GM23338 (cell line): Measurements from ENCODE around the gene SHISA8. TPM values are rescaled to one million over a fixed set of nuclear protein-coding genes. Genes with fewer than 3 reads are reported as not detected.

ENCODE experiments used
- ATAC-seq: fragments of 200-7000 bp; cut with Tn5 transposase; 3 replicates; pipeline ENCODE4 v1.9.1; 2020
- DNase-seq: peaks from one replicate; pipeline ENCODE4 v3.0.0-alpha.2; 2015; ENCODE audit warnings: low spot score
- H2AFZ ChIP-seq: fragments of 200-600 bp; sonication (generic); 2 replicates; pipeline ENCODE4 v1.8.0; 2016; ENCODE audit warnings: antibody characterized with exemption, mild to moderate bottlenecking, moderate library complexity
- H3F3A ChIP-seq: fragments of 200-600 bp; sonication (generic); replicated peaks from 2 replicates; pipeline ENCODE4 v1.8.0; 2017; ENCODE audit warnings: antibody characterized with exemption, mixed run types, low read depth
- H3K27ac ChIP-seq: fragments of 200-600 bp; sonication (generic); 2 replicates; pipeline ENCODE4 v1.6.1; 2016; ENCODE audit warnings: low read depth
- H3K27me3 ChIP-seq: fragments of 200-600 bp; sonication (generic); 2 replicates; pipeline ENCODE4 v1.8.0; 2016; ENCODE audit warnings: mild to moderate bottlenecking, mixed run types, moderate library complexity; ENCODE audit not compliant: insufficient read depth
- H3K36me3 ChIP-seq: fragments of 200-600 bp; sonication (generic); 2 replicates; pipeline ENCODE4 v1.8.0; 2016; ENCODE audit warnings: mild to moderate bottlenecking; ENCODE audit not compliant: insufficient read depth
- H3K4me1 ChIP-seq: fragments of 200-600 bp; sonication (generic); 2 replicates; pipeline ENCODE4 v1.8.0; 2016; ENCODE audit warnings: mild to moderate bottlenecking, moderate library complexity; ENCODE audit not compliant: insufficient read depth
- H3K4me2 ChIP-seq: fragments of 200-600 bp; sonication (generic); 2 replicates; pipeline ENCODE4 v1.7.1; 2017; ENCODE audit warnings: mixed run types
- H3K4me3 ChIP-seq: fragments of 200-600 bp; sonication (generic); 2 replicates; pipeline ENCODE4 v1.6.1; 2016; ENCODE audit warnings: mixed run types
- H3K79me2 ChIP-seq: fragments of 200-600 bp; sonication (generic); replicated peaks from 2 replicates; pipeline ENCODE4 v1.8.0; 2017; ENCODE audit warnings: mild to moderate bottlenecking; ENCODE audit not compliant: insufficient read depth
- H3K9me2 ChIP-seq: fragments of 200-600 bp; sonication (generic); 2 replicates; pipeline ENCODE4 v1.8.0; 2017; ENCODE audit not compliant: insufficient read depth
- H4K20me1 ChIP-seq: fragments of 200-600 bp; sonication (generic); replicated peaks from 2 replicates; pipeline ENCODE4 v1.8.0; 2017; ENCODE audit warnings: mild to moderate bottlenecking; ENCODE audit not compliant: insufficient read depth
- H3K27ac Mint-ChIP-seq: 2 replicates; pipeline ENCODE4 v1.8.0; 2020; ENCODE audit warnings: inconsistent platforms, mild to moderate bottlenecking, moderate library complexity, mixed read lengths
- H3K27me3 Mint-ChIP-seq: 3 replicates; pipeline ENCODE4 v1.8.0; 2022; ENCODE audit warnings: low read depth, mild to moderate bottlenecking, moderate library complexity, mixed read lengths, inconsistent platforms; ENCODE audit not compliant: insufficient read depth, poor library complexity
- H3K36me3 Mint-ChIP-seq: 3 replicates; pipeline ENCODE4 v1.8.0; 2021; ENCODE audit warnings: low read depth, mild to moderate bottlenecking, inconsistent platforms, moderate library complexity, mixed read lengths
- H3K4me1 Mint-ChIP-seq: 3 replicates; pipeline ENCODE4 v1.8.0; 2020; ENCODE audit warnings: mild to moderate bottlenecking, inconsistent platforms, mixed read lengths
- H3K4me3 Mint-ChIP-seq: 3 replicates; pipeline ENCODE4 v1.8.0; 2021; ENCODE audit warnings: moderate library complexity, mild to moderate bottlenecking, inconsistent platforms, mixed read lengths
- H3K9me3 Mint-ChIP-seq: 3 replicates; pipeline ENCODE4 v1.8.0; 2020; ENCODE audit warnings: moderate library complexity, mild to moderate bottlenecking, inconsistent platforms, mixed read lengths
- CREB1 ChIP-seq: fragments of 250-450 bp; sonication (Bioruptor Pico); IDR thresholded peaks from 2 replicates; pipeline ENCODE4 v1.5.0; 2020; ENCODE audit warnings: low read depth, mild to moderate bottlenecking, moderate library complexity
- EZH2 ChIP-seq: fragments of 200-600 bp; sonication (generic); IDR thresholded peaks from one replicate; pipeline ENCODE4 v1.8.0; 2017; ENCODE audit warnings: antibody characterized with exemption, mild to moderate bottlenecking, low read depth; ENCODE audit not compliant: unreplicated experiment
- EZH2phosphoT487 ChIP-seq: fragments of 200-600 bp; sonication (generic); IDR thresholded peaks from one replicate; pipeline ENCODE4 v1.8.1; 2018; ENCODE audit warnings: antibody characterized with exemption; ENCODE audit not compliant: unreplicated experiment
- JUNB ChIP-seq: IDR thresholded peaks from one replicate; pipeline ENCODE4 v1.6.1; 2016; ENCODE audit warnings: antibody characterized with exemption; ENCODE audit not compliant: unreplicated experiment
- NANOG ChIP-seq: IDR thresholded peaks from 2 replicates; pipeline ENCODE4 v1.6.1; 2016; ENCODE audit warnings: antibody characterized with exemption, borderline replicate concordance
- POLR2AphosphoS5 ChIP-seq: IDR thresholded peaks from 2 replicates; pipeline ENCODE4 v1.6.1; 2016; ENCODE audit warnings: antibody characterized with exemption, low read depth
- STAT1 ChIP-seq: IDR thresholded peaks from one replicate; pipeline ENCODE4 v1.6.1; 2016; ENCODE audit warnings: antibody characterized with exemption; ENCODE audit not compliant: unreplicated experiment
- ZNF114 ChIP-seq: fragments of 250-450 bp; sonication (Bioruptor Pico); IDR thresholded peaks from 2 replicates; pipeline ENCODE4 v1.5.0; 2020; ENCODE audit warnings: mild to moderate bottlenecking, moderate library complexity
- ZNF331 ChIP-seq: fragments of 250-450 bp; sonication (Bioruptor Pico); IDR thresholded peaks from 2 replicates; pipeline ENCODE4 v1.5.0; 2020; ENCODE audit warnings: low read depth, mild to moderate bottlenecking, moderate library complexity
- polyA plus RNA-seq: library from polyadenylated mRNA; unstranded; fragments of >200 nt; fragmentation: Nextera tagmentation; extraction: Ambion mirVana; gene quantifications from 2 replicates; pipeline ENCODE4 v1.2.1, GENCODE V29; 2016
- total RNA-seq: library from RNA; depleted of rRNA; stranded (reverse); fragments of >200 nt; shearing (Covaris generic); gene quantifications from 2 replicates; pipeline ENCODE4 v1.2.3, GENCODE V29; 2014
- TF ChIP-seq, protein P1 (sequence below): IDR thresholded peaks from one replicate; pipeline ENCODE4 v1.6.1; 2018; ENCODE audit warnings: antibody characterized with exemption; ENCODE audit not compliant: unreplicated experiment
- TF ChIP-seq, protein P2 (sequence below): IDR thresholded peaks from 2 replicates; pipeline ENCODE4 v1.6.1; 2016; ENCODE audit warnings: antibody characterized with exemption
- TF ChIP-seq, protein P3 (sequence below), 2 experiments: fragments of 200-600 bp in 1 of 2; sonication (generic) in 1 of 2; conservative IDR thresholded peaks; 2 replicates each; pipeline versions ENCODE4 v1.5.1 to v1.6.1; 2016 to 2017; ENCODE audit warnings: antibody characterized with exemption in 2 of 2, low read depth in 2 of 2, mild to moderate bottlenecking in 2 of 2, moderate library complexity in 1 of 2
- TF ChIP-seq, protein P4 (sequence below): fragments of 250-450 bp; sonication (Bioruptor Pico); IDR thresholded peaks from 2 replicates; pipeline ENCODE4 v1.5.0; 2020; ENCODE audit warnings: mild to moderate bottlenecking, moderate library complexity

The SHISA8 gene
- total and polyA plus RNA-seq, 2 experiments from 2014 or later: 5.1 TPM; not detected in 1

DNA sequence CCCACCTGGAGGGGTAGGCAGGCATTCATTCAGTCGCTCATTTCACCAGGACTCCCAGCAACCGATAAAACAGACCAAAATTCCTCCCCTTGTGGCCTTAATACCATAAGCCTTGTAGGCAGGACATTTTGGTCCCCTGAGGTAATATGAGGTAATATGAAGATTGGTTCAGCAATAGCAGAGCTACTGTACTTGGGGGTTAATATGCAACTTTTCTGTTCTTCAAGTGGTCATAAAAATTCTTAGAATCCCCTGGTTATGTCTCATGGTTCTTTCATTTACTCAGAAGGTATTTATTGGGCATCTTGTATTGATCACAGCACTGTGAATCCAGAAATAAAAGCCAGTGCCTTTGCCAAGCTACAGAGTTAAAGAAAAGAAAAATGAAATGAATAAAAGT, 29.8 kb downstream of the SHISA8 start:
- H3K4me1 ChIP-seq: no peaks in the 10 kb centered on the region
- H3K27ac ChIP-seq: no peak overlapping the region
- no peak overlapping the region for H3K27ac Mint-ChIP-seq
- H3K36me3 ChIP-seq: peaks cover 84% of the 10 kb centered on the region
- H3K4me1 Mint-ChIP-seq: no peaks in the 10 kb centered on the region
- no peak overlapping the region for H3K4me3 ChIP-seq
- ATAC-seq: no peak
- H2AFZ ChIP-seq: no peak overlapping the region
- no peak overlapping the region for H3K4me3 Mint-ChIP-seq
- peaks cover 96% of the 10 kb centered on the region for H3K36me3 Mint-ChIP-seq
- H3K9me3 Mint-ChIP-seq: no peaks in the 10 kb centered on the region
- H3K27me3 ChIP-seq: no peaks in the 10 kb centered on the region
- H3K4me2 ChIP-seq: no peak overlapping the region
- H3K9me2 ChIP-seq: no peaks in the 10 kb centered on the region
- peaks cover 12% of the 10 kb centered on the region; the same call in 1 of the 2 replicates for H3F3A ChIP-seq
- DNase-seq: no peak
- peaks cover 5% of the 10 kb centered on the region for H3K27me3 Mint-ChIP-seq
- H4K20me1 ChIP-seq: peaks cover 2% of the 10 kb centered on the region
- TF ChIP-seq JUNB: no peak
- TF ChIP-seq, protein P1, sequence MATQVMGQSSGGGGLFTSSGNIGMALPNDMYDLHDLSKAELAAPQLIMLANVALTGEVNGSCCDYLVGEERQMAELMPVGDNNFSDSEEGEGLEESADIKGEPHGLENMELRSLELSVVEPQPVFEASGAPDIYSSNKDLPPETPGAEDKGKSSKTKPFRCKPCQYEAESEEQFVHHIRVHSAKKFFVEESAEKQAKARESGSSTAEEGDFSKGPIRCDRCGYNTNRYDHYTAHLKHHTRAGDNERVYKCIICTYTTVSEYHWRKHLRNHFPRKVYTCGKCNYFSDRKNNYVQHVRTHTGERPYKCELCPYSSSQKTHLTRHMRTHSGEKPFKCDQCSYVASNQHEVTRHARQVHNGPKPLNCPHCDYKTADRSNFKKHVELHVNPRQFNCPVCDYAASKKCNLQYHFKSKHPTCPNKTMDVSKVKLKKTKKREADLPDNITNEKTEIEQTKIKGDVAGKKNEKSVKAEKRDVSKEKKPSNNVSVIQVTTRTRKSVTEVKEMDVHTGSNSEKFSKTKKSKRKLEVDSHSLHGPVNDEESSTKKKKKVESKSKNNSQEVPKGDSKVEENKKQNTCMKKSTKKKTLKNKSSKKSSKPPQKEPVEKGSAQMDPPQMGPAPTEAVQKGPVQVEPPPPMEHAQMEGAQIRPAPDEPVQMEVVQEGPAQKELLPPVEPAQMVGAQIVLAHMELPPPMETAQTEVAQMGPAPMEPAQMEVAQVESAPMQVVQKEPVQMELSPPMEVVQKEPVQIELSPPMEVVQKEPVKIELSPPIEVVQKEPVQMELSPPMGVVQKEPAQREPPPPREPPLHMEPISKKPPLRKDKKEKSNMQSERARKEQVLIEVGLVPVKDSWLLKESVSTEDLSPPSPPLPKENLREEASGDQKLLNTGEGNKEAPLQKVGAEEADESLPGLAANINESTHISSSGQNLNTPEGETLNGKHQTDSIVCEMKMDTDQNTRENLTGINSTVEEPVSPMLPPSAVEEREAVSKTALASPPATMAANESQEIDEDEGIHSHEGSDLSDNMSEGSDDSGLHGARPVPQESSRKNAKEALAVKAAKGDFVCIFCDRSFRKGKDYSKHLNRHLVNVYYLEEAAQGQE: no peak
- TF ChIP-seq, protein P2, sequence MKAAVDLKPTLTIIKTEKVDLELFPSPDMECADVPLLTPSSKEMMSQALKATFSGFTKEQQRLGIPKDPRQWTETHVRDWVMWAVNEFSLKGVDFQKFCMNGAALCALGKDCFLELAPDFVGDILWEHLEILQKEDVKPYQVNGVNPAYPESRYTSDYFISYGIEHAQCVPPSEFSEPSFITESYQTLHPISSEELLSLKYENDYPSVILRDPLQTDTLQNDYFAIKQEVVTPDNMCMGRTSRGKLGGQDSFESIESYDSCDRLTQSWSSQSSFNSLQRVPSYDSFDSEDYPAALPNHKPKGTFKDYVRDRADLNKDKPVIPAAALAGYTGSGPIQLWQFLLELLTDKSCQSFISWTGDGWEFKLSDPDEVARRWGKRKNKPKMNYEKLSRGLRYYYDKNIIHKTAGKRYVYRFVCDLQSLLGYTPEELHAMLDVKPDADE: no peak
- TF ChIP-seq, protein P3, sequence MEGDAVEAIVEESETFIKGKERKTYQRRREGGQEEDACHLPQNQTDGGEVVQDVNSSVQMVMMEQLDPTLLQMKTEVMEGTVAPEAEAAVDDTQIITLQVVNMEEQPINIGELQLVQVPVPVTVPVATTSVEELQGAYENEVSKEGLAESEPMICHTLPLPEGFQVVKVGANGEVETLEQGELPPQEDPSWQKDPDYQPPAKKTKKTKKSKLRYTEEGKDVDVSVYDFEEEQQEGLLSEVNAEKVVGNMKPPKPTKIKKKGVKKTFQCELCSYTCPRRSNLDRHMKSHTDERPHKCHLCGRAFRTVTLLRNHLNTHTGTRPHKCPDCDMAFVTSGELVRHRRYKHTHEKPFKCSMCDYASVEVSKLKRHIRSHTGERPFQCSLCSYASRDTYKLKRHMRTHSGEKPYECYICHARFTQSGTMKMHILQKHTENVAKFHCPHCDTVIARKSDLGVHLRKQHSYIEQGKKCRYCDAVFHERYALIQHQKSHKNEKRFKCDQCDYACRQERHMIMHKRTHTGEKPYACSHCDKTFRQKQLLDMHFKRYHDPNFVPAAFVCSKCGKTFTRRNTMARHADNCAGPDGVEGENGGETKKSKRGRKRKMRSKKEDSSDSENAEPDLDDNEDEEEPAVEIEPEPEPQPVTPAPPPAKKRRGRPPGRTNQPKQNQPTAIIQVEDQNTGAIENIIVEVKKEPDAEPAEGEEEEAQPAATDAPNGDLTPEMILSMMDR (conservative IDR thresholded peaks at IDR 0.05; ENCODE audit: low read depth in 2 of 2): no peak
- TF ChIP-seq POLR2AphosphoS5: no peak
- TF ChIP-seq ZNF331 (CRISPR knock-in tag): no peak
- no peak for TF ChIP-seq EZH2
- no peak for TF ChIP-seq CREB1 (CRISPR knock-in tag)
- TF ChIP-seq ZNF114: no peak
- TF ChIP-seq NANOG: no peak
- TF ChIP-seq STAT1: no peak
- TF ChIP-seq EZH2phosphoT487: no peak
- TF ChIP-seq, protein P4, sequence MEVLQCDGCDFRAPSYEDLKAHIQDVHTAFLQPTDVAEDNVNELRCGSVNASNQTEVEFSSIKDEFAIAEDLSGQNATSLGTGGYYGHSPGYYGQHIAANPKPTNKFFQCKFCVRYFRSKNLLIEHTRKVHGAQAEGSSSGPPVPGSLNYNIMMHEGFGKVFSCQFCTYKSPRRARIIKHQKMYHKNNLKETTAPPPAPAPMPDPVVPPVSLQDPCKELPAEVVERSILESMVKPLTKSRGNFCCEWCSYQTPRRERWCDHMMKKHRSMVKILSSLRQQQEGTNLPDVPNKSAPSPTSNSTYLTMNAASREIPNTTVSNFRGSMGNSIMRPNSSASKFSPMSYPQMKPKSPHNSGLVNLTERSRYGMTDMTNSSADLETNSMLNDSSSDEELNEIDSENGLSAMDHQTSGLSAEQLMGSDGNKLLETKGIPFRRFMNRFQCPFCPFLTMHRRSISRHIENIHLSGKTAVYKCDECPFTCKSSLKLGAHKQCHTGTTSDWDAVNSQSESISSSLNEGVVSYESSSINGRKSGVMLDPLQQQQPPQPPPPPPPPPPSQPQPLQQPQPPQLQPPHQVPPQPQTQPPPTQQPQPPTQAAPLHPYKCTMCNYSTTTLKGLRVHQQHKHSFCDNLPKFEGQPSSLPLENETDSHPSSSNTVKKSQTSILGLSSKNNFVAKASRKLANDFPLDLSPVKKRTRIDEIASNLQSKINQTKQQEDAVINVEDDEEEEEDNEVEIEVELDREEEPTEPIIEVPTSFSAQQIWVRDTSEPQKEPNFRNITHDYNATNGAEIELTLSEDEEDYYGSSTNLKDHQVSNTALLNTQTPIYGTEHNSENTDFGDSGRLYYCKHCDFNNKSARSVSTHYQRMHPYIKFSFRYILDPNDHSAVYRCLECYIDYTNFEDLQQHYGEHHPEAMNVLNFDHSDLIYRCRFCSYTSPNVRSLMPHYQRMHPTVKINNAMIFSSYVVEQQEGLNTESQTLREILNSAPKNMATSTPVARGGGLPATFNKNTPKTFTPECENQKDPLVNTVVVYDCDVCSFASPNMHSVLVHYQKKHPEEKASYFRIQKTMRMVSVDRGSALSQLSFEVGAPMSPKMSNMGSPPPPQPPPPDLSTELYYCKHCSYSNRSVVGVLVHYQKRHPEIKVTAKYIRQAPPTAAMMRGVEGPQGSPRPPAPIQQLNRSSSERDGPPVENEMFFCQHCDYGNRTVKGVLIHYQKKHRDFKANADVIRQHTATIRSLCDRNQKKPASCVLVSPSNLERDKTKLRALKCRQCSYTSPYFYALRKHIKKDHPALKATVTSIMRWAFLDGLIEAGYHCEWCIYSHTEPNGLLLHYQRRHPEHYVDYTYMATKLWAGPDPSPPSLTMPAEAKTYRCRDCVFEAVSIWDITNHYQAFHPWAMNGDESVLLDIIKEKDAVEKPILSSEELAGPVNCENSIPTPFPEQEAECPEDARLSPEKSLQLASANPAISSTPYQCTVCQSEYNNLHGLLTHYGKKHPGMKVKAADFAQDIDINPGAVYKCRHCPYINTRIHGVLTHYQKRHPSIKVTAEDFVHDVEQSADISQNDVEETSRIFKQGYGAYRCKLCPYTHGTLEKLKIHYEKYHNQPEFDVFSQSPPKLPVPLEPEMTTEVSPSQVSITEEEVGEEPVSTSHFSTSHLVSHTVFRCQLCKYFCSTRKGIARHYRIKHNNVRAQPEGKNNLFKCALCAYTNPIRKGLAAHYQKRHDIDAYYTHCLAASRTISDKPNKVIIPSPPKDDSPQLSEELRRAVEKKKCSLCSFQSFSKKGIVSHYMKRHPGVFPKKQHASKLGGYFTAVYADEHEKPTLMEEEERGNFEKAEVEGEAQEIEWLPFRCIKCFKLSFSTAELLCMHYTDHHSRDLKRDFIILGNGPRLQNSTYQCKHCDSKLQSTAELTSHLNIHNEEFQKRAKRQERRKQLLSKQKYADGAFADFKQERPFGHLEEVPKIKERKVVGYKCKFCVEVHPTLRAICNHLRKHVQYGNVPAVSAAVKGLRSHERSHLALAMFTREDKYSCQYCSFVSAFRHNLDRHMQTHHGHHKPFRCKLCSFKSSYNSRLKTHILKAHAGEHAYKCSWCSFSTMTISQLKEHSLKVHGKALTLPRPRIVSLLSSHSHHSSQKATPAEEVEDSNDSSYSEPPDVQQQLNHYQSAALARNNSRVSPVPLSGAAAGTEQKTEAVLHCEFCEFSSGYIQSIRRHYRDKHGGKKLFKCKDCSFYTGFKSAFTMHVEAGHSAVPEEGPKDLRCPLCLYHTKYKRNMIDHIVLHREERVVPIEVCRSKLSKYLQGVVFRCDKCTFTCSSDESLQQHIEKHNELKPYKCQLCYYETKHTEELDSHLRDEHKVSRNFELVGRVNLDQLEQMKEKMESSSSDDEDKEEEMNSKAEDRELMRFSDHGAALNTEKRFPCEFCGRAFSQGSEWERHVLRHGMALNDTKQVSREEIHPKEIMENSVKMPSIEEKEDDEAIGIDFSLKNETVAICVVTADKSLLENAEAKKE (CRISPR knock-in tag): no peak
- H3K79me2 ChIP-seq: peaks cover 3% of the 10 kb centered on the region; the same call in 1 of the 2 replicates
